SK-N-SH treated with all-trans-retinoic acid at 6 μM for 48 hours (cell line): ENCODE measurements around the gene PHYKPL.
"Not testable (repeated sequence)": the region's sequence is repeated elsewhere in the genome, so short reads cannot be mapped to it uniquely, and the experiment has no call there.

ENCODE experiments used
- ATAC-seq: fragments of 200-7000 bp; cut with Tn5 transposase; 3 replicates; pipeline ENCODE4 v1.9.1; 2020; ENCODE audit warnings: mild to moderate bottlenecking, moderate library complexity
- ARNTL ChIP-seq: fragments of 450-650 bp; formaldehyde crosslinking; IDR thresholded peaks from 2 replicates; pipeline ENCODE4 v1.5.0; 2020; ENCODE audit warnings: low read depth, mild to moderate bottlenecking, moderate library complexity, borderline replicate concordance
- BACH2 ChIP-seq: fragments of 250-450 bp; sonication (Bioruptor Pico); IDR thresholded peaks from 2 replicates; pipeline ENCODE4 v1.9.0; 2021; ENCODE audit warnings: mild to moderate bottlenecking, borderline replicate concordance
- CSDC2 ChIP-seq: fragments of 250-450 bp; sonication (Bioruptor Pico); IDR thresholded peaks from 2 replicates; pipeline ENCODE4 v1.5.0; 2020; ENCODE audit warnings: mild to moderate bottlenecking, moderate library complexity
- ESRRG ChIP-seq: fragments of 250-450 bp; sonication (Bioruptor Pico); IDR thresholded peaks from 2 replicates; pipeline ENCODE4 v1.6.1; 2021; ENCODE audit warnings: mild to moderate bottlenecking
- GLIS3 ChIP-seq: fragments of 250-450 bp; sonication (Bioruptor Pico); IDR thresholded peaks from 2 replicates; pipeline ENCODE4 v1.5.0; 2020; ENCODE audit warnings: mild to moderate bottlenecking, moderate library complexity
- ISL1 ChIP-seq: fragments of 250-450 bp; sonication (Bioruptor Pico); IDR thresholded peaks from 2 replicates; pipeline ENCODE4 v2.1.2; 2022; ENCODE audit warnings: mild to moderate bottlenecking, moderate library complexity
- OSR1 ChIP-seq: fragments of 250-450 bp; sonication (Bioruptor Pico); IDR thresholded peaks from 2 replicates; pipeline ENCODE4 v1.8.0; 2022; ENCODE audit warnings: moderate library complexity, mild to moderate bottlenecking, inconsistent platforms
- RARB ChIP-seq: fragments of 250-450 bp; sonication (Bioruptor Pico); IDR thresholded peaks from 2 replicates; pipeline ENCODE4 v1.8.0; 2021; ENCODE audit warnings: mild to moderate bottlenecking, moderate library complexity
- SNAI2 ChIP-seq: fragments of 250-450 bp; sonication (Bioruptor Pico); IDR thresholded peaks from 2 replicates; pipeline ENCODE4 v1.5.0; 2020; ENCODE audit warnings: mild to moderate bottlenecking, moderate library complexity
- TCF4 ChIP-seq: fragments of 250-450 bp; sonication (Bioruptor Pico); IDR thresholded peaks from 2 replicates; pipeline ENCODE4 v1.8.0; 2021; ENCODE audit warnings: mild to moderate bottlenecking, moderate library complexity, borderline replicate concordance
- ZC3H10 ChIP-seq: fragments of 250-450 bp; sonication (Bioruptor Pico); IDR thresholded peaks from 2 replicates; pipeline ENCODE4 v1.5.1; 2021; ENCODE audit warnings: mild to moderate bottlenecking, moderate library complexity
- ZFP3 ChIP-seq: fragments of 250-450 bp; sonication (Bioruptor Pico); IDR thresholded peaks from 2 replicates; pipeline ENCODE4 v1.5.0; 2020; ENCODE audit warnings: mild to moderate bottlenecking, moderate library complexity
- ZFP30 ChIP-seq: fragments of 450-650 bp; formaldehyde crosslinking; IDR thresholded peaks from 2 replicates; pipeline ENCODE4 v1.5.0; 2022; ENCODE audit warnings: mild to moderate bottlenecking, moderate library complexity
- ZNF70 ChIP-seq: fragments of 450-650 bp; formaldehyde crosslinking; IDR thresholded peaks from 2 replicates; pipeline ENCODE4 v1.5.0; 2020; ENCODE audit warnings: mild to moderate bottlenecking, moderate library complexity
- ZNF8 ChIP-seq: fragments of 450-650 bp; formaldehyde crosslinking; IDR thresholded peaks from 2 replicates; pipeline ENCODE4 v1.5.0; 2020; ENCODE audit warnings: mild to moderate bottlenecking, moderate library complexity
- TF ChIP-seq, protein P1 (sequence below): fragments of 250-450 bp; sonication (Bioruptor Pico); IDR thresholded peaks from 2 replicates; pipeline ENCODE4 v1.8.0; 2020; ENCODE audit warnings: mild to moderate bottlenecking, moderate library complexity, borderline replicate concordance
- TF ChIP-seq, protein P2 (sequence below): fragments of 250-450 bp; sonication (Bioruptor Pico); IDR thresholded peaks from 2 replicates; pipeline ENCODE4 v1.5.1; 2020; ENCODE audit warnings: low read depth, mild to moderate bottlenecking, moderate library complexity
- TF ChIP-seq, protein P3 (sequence below): fragments of 250-450 bp; sonication (Bioruptor Pico); IDR thresholded peaks from 2 replicates; pipeline ENCODE4 v1.8.0; 2021; ENCODE audit warnings: low read depth, mild to moderate bottlenecking, moderate library complexity, borderline replicate concordance
- TF ChIP-seq, protein P4 (sequence below): fragments of 250-450 bp; sonication (Bioruptor Pico); IDR thresholded peaks from 2 replicates; pipeline ENCODE4 v1.5.1; 2021; ENCODE audit warnings: mild to moderate bottlenecking, moderate library complexity

The PHYKPL gene

DNA sequence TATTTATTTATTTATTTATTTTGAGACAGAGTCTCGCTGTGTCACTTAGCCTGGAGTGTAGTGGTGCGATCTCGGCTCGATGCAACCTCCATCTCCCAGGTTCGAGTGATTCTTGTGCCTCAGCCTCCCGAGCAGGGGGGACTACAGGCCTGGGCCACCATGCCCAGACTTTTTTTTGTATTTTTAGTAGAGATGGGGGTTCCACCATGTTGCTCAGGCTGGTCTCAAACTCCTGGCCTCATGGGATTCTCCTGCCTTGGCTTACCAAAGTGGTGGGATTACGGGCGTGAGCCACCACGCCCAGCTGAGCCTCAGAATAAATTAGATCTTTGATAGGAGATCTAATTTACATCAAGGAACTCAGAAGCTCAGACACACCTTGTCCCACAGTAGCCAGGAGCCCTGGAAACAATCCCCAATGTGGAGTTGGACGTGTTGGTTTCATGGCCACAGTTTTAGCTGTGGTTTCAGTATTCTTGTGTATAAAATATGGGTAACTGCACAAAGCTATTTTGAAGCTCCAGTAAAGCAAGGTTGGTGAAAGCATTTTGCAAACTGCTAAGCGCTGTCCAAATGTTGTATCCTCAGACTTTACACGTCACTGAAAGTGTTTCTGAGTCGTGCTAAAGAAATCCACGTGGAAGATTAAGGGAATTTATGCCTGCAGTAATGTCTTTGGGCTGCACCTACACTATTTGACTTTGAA lies 31.2 kb downstream of the PHYKPL start:
- ATAC-seq, result no peak
- TF ChIP-seq ESRRG, result no peak
- TF ChIP-seq GLIS3 (CRISPR knock-in tag), result no peak
- no peak for TF ChIP-seq ZFP3
- no peak for TF ChIP-seq ZNF70 (CRISPR knock-in tag)
- TF ChIP-seq OSR1 (CRISPR knock-in tag), result no peak
- TF ChIP-seq, protein P1, sequence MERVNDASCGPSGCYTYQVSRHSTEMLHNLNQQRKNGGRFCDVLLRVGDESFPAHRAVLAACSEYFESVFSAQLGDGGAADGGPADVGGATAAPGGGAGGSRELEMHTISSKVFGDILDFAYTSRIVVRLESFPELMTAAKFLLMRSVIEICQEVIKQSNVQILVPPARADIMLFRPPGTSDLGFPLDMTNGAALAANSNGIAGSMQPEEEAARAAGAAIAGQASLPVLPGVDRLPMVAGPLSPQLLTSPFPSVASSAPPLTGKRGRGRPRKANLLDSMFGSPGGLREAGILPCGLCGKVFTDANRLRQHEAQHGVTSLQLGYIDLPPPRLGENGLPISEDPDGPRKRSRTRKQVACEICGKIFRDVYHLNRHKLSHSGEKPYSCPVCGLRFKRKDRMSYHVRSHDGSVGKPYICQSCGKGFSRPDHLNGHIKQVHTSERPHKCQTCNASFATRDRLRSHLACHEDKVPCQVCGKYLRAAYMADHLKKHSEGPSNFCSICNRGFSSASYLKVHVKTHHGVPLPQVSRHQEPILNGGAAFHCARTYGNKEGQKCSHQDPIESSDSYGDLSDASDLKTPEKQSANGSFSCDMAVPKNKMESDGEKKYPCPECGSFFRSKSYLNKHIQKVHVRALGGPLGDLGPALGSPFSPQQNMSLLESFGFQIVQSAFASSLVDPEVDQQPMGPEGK (CRISPR knock-in tag), result no peak
- TF ChIP-seq, protein P2, sequence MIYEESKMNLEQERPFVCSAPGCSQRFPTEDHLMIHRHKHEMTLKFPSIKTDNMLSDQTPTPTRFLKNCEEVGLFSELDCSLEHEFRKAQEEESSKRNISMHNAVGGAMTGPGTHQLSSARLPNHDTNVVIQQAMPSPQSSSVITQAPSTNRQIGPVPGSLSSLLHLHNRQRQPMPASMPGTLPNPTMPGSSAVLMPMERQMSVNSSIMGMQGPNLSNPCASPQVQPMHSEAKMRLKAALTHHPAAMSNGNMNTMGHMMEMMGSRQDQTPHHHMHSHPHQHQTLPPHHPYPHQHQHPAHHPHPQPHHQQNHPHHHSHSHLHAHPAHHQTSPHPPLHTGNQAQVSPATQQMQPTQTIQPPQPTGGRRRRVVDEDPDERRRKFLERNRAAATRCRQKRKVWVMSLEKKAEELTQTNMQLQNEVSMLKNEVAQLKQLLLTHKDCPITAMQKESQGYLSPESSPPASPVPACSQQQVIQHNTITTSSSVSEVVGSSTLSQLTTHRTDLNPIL, result no peak
- no peak for TF ChIP-seq TCF4
- TF ChIP-seq BACH2 (CRISPR knock-in tag), result no peak
- TF ChIP-seq RARB (CRISPR knock-in tag), result no peak
- no peak for TF ChIP-seq ARNTL (CRISPR knock-in tag)
- no peak for TF ChIP-seq ZNF8 (CRISPR knock-in tag)
- no peak for TF ChIP-seq CSDC2 (CRISPR knock-in tag)

DNA sequence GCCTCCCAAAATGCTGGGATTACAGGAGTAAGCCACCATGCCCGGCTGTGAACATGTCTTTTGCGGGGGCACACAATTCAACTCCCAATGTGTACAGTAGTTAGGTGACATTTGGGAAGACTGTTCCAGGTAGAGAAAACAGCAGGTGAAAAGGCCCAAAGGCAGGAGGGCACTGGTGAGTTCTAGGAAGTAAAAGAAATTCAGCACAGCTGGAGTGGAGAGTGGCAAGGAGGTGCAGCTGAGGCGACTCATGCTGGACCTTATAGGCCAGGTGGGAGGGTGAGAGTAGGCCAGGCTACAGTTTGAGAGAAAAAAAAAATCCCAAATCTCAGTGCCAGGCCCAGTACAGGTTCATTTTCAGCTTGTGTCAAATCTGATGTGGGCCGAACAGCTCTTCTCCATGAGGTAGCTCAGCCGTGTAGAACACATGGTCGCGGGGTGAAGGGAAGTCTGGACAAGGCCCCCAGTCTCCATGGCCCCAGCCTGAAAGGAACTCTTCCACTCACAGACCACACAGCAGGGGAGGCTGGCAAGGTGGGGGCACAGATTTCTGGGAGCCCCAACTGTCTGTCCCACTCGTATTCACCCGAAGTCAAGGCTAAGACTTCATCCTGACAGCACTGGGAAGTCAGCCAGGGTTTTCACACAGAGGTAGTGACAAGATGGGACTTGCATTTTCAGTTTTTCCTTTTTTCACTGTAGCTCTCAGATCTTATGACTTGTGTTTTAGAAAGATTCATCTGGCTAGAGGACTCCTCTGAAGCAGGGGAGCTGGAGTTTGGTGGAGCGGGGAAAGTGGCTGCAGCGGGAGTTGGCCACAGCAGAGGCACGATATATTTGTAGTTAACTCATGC lies 32.8 kb downstream of the PHYKPL start:
- TF ChIP-seq ISL1, result no peak
- ATAC-seq, result no peak

DNA sequence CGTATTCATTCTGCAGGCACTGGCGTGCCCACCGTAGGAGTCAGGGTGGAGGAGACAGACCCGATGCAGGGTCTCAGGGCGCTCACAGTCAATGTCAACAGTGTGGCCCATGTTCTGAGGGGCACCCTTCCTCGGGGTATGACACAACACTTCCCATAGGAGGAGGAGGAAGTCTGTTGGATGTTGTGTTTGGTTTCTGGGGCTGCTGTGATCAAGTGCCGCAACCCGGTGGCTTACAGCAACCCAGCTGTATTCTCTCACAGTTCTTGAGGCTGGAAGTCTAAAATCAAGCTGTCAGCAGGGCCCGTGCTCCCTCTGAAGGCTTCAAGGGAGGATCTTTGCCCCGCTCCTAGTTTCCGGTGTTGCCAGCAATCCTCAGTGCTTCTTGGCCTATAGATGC lies 33.9 kb downstream of the PHYKPL start:
- TF ChIP-seq ISL1 (no peak), ARNTL (CRISPR knock-in tag) (no peak), SNAI2 (CRISPR knock-in tag) (no peak), TCF4 (no peak), GLIS3 (CRISPR knock-in tag) (no peak), BACH2 (CRISPR knock-in tag) (no peak), ZC3H10 (CRISPR knock-in tag) (no peak), ZNF8 (CRISPR knock-in tag) (no peak)
- ATAC-seq, result no peak

DNA sequence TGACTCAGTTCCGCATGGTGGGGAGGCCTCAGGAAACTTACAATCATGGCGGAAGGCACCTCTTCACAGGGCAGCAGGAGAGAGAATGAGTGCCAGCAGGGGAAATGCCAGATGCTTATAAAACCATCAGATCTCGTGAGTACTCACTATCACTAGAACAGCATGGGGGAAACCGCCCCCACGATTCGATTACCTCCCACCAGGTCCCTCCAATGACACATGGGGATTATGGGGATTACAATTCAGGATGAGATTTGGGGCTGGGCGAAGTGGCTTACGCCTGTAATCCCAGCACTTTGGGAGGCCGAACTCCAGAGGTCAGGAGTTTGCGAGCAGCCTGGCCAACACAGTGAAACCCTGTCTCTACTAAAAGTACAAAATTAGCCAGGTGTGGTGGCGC lies 34.5 kb downstream of the PHYKPL start:
- ATAC-seq, result not testable (repeated sequence)

DNA sequence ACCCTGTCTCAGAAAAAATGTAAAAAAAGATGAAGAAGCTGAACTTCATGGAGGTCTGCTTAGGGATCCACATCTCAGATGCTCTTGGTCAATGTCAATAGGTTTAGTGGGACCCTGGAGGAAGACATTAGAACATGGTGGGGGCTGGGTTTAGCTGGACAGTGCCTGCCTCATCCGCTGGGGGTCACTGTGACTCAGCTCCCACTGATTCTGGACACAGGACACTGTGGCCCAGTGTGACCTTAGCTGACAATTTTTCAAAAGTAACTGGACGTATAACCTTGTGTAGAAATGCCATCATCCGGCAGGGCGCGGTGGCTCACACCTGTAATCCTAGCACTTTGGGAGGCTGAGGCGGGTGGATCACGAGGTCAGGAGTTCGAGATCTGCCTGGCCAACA lies 35.6 kb downstream of the PHYKPL start:
- ATAC-seq, result peak; percentile 64
- TF ChIP-seq OSR1 (CRISPR knock-in tag) (no peak), RARB (CRISPR knock-in tag) (no peak), ZC3H10 (CRISPR knock-in tag) (no peak), BACH2 (CRISPR knock-in tag) (no peak), CSDC2 (CRISPR knock-in tag) (no peak), ZFP30 (CRISPR knock-in tag) (no peak)
- TF ChIP-seq, protein P3, sequence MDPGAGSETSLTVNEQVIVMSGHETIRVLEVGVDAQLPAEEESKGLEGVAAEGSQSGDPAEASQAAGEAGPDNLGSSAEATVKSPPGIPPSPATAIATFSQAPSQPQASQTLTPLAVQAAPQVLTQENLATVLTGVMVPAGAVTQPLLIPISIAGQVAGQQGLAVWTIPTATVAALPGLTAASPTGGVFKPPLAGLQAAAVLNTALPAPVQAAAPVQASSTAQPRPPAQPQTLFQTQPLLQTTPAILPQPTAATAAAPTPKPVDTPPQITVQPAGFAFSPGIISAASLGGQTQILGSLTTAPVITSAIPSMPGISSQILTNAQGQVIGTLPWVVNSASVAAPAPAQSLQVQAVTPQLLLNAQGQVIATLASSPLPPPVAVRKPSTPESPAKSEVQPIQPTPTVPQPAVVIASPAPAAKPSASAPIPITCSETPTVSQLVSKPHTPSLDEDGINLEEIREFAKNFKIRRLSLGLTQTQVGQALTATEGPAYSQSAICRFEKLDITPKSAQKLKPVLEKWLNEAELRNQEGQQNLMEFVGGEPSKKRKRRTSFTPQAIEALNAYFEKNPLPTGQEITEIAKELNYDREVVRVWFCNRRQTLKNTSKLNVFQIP (CRISPR knock-in tag), result no peak
- TF ChIP-seq, protein P4, sequence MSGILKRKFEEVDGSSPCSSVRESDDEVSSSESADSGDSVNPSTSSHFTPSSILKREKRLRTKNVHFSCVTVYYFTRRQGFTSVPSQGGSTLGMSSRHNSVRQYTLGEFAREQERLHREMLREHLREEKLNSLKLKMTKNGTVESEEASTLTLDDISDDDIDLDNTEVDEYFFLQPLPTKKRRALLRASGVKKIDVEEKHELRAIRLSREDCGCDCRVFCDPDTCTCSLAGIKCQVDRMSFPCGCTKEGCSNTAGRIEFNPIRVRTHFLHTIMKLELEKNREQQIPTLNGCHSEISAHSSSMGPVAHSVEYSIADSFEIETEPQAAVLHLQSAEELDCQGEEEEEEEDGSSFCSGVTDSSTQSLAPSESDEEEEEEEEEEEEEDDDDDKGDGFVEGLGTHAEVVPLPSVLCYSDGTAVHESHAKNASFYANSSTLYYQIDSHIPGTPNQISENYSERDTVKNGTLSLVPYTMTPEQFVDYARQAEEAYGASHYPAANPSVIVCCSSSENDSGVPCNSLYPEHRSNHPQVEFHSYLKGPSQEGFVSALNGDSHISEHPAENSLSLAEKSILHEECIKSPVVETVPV (CRISPR knock-in tag), result no peak
